H1 (cell line): ENCODE measurements around the gene RCOR2.

Experiments used
- GABPA ChIP-seq: IDR thresholded peaks from 2 replicates; pipeline ENCODE4 v1.6.1; 2011; ENCODE audit warnings: mild to moderate bottlenecking, low read length, moderate library complexity, borderline replicate concordance; ENCODE audit not compliant: insufficient read depth
- HDAC2 ChIP-seq, 2 experiments: fragments of 300-600 bp in 1 of 2; sonication (generic) in 1 of 2; IDR thresholded peaks; 2 replicates each; pipeline ENCODE4 v1.6.1; 2011 to 2012; ENCODE audit warnings: low read depth in 2 of 2, low read length in 2 of 2, mild to moderate bottlenecking in 2 of 2, moderate library complexity in 2 of 2, borderline replicate concordance in 1 of 2, inconsistent platforms in 1 of 2
- KDM1A ChIP-seq: fragments of 200-600, 300-600 bp; sonication (generic); IDR thresholded peaks from 2 replicates; pipeline ENCODE4 v1.7.1; 2016; ENCODE audit warnings: mild to moderate bottlenecking, low read length, borderline replicate concordance
- PHF8 ChIP-seq: fragments of 200-600 bp; sonication (generic); conservative IDR thresholded peaks from 2 replicates; pipeline ENCODE4 v1.7.1; 2012; ENCODE audit warnings: low read depth, mild to moderate bottlenecking, inconsistent platforms, low read length, moderate library complexity
- POLR2A ChIP-seq, 2 experiments: IDR thresholded peaks; 1 replicate in 1 of 2; 2 replicates in 1 of 2; pipeline ENCODE4 v1.6.1; 2011; ENCODE audit warnings: low read depth in 2 of 2, low read length in 2 of 2, mild to moderate bottlenecking in 2 of 2; ENCODE audit errors: control extremely low read depth in 1 of 2
- RAD21 ChIP-seq, 2 experiments: IDR thresholded peaks in 1 of 2; conservative IDR thresholded peaks in 1 of 2; 2 replicates each; pipeline ENCODE4 v1.6.1; 2011; ENCODE audit warnings: low read depth in 2 of 2, low read length in 2 of 2, improper control_type of control experiment in 1 of 2, inconsistent platforms in 1 of 2, mild to moderate bottlenecking in 1 of 2, moderate library complexity in 1 of 2
- RFX5 ChIP-seq: IDR thresholded peaks from 2 replicates; pipeline ENCODE4 v1.6.1; 2011; ENCODE audit warnings: low read depth, low read length, improper control_type of control experiment, borderline replicate concordance
- SP1 ChIP-seq: IDR thresholded peaks from 2 replicates; pipeline ENCODE4 v1.6.1; 2011; ENCODE audit warnings: low read depth, low read length
- SRF ChIP-seq: IDR thresholded peaks from 2 replicates; pipeline ENCODE4 v1.6.1; 2011; ENCODE audit warnings: mild to moderate bottlenecking, low read depth, low read length, moderate library complexity
- TAF1 ChIP-seq: IDR thresholded peaks from 2 replicates; pipeline ENCODE4 v1.6.1; 2011; ENCODE audit warnings: mild to moderate bottlenecking, low read depth, low read length
- TCF12 ChIP-seq: IDR thresholded peaks from 2 replicates; pipeline ENCODE4 v1.6.1; 2011; ENCODE audit warnings: low read depth, mild to moderate bottlenecking, low read length
- TF ChIP-seq, protein P1 (sequence below): fragments of 300-600 bp; sonication (generic); IDR thresholded peaks from 2 replicates; pipeline ENCODE4 v1.7.1; 2012; ENCODE audit warnings: low read length, moderate library complexity, mild to moderate bottlenecking, inconsistent platforms; ENCODE audit not compliant: insufficient replicate concordance
- TF ChIP-seq, protein P2 (sequence below), 3 experiments: IDR thresholded peaks; 1 replicate in 2 of 3; 2 replicates in 1 of 3; pipeline versions ENCODE4 v1.5.1 to v1.6.1; 2011; ENCODE audit warnings: low read length in 3 of 3, mild to moderate bottlenecking in 3 of 3, inconsistent platforms in 2 of 3, low read depth in 1 of 3, moderate library complexity in 1 of 3; ENCODE audit not compliant: insufficient read depth in 1 of 3; ENCODE audit errors: control extremely low read depth in 1 of 3

DNA sequence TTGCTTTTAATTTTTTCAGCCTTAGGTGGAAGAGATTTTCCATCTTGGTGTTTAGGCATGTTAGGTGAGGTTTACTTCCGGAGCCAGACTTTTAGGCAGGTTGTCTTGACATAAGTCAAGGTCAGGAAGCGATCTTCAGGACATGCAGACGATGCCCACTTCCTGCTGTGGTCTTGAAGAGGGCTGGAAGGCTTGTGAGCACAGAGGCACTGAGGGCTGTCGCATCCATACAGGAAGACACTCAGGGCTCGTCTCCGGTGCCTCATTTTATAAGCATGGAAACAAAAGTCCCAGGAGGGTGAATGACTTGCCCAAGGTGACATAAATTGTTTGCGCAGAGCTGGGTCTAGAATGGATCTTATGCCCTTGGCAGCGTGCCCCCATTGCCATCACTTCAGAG, 47.3 kb downstream of the RCOR2 start:
- no peak for TF ChIP-seq PHF8
- TF ChIP-seq SRF: no peak
- TF ChIP-seq RAD21 (IDR thresholded peaks at IDR 0.05 in 1 of 2, conservative IDR thresholded peaks at IDR 0.05 in 1 of 2; ENCODE audit: low read depth in 2 of 2, low read length in 2 of 2): no peak
- TF ChIP-seq, protein P1, sequence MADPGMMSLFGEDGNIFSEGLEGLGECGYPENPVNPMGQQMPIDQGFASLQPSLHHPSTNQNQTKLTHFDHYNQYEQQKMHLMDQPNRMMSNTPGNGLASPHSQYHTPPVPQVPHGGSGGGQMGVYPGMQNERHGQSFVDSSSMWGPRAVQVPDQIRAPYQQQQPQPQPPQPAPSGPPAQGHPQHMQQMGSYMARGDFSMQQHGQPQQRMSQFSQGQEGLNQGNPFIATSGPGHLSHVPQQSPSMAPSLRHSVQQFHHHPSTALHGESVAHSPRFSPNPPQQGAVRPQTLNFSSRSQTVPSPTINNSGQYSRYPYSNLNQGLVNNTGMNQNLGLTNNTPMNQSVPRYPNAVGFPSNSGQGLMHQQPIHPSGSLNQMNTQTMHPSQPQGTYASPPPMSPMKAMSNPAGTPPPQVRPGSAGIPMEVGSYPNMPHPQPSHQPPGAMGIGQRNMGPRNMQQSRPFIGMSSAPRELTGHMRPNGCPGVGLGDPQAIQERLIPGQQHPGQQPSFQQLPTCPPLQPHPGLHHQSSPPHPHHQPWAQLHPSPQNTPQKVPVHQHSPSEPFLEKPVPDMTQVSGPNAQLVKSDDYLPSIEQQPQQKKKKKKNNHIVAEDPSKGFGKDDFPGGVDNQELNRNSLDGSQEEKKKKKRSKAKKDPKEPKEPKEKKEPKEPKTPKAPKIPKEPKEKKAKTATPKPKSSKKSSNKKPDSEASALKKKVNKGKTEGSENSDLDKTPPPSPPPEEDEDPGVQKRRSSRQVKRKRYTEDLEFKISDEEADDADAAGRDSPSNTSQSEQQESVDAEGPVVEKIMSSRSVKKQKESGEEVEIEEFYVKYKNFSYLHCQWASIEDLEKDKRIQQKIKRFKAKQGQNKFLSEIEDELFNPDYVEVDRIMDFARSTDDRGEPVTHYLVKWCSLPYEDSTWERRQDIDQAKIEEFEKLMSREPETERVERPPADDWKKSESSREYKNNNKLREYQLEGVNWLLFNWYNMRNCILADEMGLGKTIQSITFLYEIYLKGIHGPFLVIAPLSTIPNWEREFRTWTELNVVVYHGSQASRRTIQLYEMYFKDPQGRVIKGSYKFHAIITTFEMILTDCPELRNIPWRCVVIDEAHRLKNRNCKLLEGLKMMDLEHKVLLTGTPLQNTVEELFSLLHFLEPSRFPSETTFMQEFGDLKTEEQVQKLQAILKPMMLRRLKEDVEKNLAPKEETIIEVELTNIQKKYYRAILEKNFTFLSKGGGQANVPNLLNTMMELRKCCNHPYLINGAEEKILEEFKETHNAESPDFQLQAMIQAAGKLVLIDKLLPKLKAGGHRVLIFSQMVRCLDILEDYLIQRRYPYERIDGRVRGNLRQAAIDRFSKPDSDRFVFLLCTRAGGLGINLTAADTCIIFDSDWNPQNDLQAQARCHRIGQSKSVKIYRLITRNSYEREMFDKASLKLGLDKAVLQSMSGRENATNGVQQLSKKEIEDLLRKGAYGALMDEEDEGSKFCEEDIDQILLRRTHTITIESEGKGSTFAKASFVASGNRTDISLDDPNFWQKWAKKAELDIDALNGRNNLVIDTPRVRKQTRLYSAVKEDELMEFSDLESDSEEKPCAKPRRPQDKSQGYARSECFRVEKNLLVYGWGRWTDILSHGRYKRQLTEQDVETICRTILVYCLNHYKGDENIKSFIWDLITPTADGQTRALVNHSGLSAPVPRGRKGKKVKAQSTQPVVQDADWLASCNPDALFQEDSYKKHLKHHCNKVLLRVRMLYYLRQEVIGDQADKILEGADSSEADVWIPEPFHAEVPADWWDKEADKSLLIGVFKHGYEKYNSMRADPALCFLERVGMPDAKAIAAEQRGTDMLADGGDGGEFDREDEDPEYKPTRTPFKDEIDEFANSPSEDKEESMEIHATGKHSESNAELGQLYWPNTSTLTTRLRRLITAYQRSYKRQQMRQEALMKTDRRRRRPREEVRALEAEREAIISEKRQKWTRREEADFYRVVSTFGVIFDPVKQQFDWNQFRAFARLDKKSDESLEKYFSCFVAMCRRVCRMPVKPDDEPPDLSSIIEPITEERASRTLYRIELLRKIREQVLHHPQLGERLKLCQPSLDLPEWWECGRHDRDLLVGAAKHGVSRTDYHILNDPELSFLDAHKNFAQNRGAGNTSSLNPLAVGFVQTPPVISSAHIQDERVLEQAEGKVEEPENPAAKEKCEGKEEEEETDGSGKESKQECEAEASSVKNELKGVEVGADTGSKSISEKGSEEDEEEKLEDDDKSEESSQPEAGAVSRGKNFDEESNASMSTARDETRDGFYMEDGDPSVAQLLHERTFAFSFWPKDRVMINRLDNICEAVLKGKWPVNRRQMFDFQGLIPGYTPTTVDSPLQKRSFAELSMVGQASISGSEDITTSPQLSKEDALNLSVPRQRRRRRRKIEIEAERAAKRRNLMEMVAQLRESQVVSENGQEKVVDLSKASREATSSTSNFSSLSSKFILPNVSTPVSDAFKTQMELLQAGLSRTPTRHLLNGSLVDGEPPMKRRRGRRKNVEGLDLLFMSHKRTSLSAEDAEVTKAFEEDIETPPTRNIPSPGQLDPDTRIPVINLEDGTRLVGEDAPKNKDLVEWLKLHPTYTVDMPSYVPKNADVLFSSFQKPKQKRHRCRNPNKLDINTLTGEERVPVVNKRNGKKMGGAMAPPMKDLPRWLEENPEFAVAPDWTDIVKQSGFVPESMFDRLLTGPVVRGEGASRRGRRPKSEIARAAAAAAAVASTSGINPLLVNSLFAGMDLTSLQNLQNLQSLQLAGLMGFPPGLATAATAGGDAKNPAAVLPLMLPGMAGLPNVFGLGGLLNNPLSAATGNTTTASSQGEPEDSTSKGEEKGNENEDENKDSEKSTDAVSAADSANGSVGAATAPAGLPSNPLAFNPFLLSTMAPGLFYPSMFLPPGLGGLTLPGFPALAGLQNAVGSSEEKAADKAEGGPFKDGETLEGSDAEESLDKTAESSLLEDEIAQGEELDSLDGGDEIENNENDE: no peak
- TF ChIP-seq RFX5: no peak
- no peak for TF ChIP-seq TCF12
- TF ChIP-seq, protein P2, sequence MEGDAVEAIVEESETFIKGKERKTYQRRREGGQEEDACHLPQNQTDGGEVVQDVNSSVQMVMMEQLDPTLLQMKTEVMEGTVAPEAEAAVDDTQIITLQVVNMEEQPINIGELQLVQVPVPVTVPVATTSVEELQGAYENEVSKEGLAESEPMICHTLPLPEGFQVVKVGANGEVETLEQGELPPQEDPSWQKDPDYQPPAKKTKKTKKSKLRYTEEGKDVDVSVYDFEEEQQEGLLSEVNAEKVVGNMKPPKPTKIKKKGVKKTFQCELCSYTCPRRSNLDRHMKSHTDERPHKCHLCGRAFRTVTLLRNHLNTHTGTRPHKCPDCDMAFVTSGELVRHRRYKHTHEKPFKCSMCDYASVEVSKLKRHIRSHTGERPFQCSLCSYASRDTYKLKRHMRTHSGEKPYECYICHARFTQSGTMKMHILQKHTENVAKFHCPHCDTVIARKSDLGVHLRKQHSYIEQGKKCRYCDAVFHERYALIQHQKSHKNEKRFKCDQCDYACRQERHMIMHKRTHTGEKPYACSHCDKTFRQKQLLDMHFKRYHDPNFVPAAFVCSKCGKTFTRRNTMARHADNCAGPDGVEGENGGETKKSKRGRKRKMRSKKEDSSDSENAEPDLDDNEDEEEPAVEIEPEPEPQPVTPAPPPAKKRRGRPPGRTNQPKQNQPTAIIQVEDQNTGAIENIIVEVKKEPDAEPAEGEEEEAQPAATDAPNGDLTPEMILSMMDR (IDR thresholded peaks at IDR 0.05; ENCODE audit: control extremely low read depth in 1 of 3, insufficient read depth in 1 of 3, low read depth in 1 of 3, low read length in 3 of 3): no peak
- TF ChIP-seq KDM1A: no peak
- TF ChIP-seq HDAC2 (IDR thresholded peaks at IDR 0.05; ENCODE audit: borderline replicate concordance in 1 of 2, low read depth in 2 of 2, low read length in 2 of 2): no peak
- TF ChIP-seq SP1: no peak
- TF ChIP-seq POLR2A (IDR thresholded peaks at IDR 0.05; ENCODE audit: control extremely low read depth in 1 of 2, low read depth in 2 of 2, low read length in 2 of 2): no peak
- no peak for TF ChIP-seq TAF1
- TF ChIP-seq GABPA: no peak
